Measurements from ENCODE around the gene NDUFB3. TPM values are rescaled to one million over a fixed set of nuclear protein-coding genes. Genes with fewer than 3 reads are reported as not detected.

NDUFB3 gene
- total and polyA plus RNA-seq, 10 of the 15 experiments (the other 5 are each of a cell fraction or from before 2014, with no cell fraction given): 115 to 1,059 (median 187) TPM

DNA sequence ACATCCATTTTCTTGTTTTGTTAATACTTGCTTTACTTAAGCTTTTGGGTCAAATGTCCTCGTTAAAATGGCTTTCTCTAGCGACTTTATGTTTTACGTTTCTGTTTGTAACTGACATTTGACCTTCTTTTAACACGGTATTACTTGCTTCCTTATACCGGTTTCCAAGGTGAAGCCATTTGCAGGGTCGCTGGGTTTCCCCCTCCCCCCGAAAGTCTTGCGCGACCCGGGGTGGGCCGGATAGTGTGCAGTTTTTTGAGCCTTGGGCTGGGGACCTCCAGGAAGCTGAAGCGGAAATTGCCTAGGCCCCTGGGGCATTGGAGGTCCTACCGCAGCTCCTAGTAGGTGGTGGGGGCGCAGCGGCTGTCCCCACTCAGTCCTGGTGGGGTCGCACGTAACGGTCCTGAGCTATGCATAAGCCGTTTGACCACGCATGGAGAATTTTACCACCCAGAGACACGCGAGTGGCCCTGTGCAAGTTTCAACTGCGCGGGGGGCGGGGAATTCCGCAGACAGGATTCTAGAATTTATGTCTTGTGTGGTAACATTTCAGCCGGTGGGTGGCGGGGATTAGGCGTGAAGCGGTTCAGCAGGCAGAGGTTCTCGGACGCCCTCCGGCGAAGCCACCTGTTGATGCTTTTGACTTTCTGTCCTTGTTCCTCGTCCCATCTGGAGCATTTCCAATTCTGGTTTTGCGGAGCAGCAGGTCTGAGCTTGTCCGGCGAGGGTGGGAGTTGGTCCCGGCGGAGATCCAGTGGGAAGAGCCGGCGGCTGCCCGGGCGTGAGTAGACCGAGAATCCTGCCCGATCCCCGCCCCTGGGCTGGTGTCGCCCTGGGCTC lies 46.5 kb downstream of the NDUFB3 start:
- WGBS (ENCODE audit: insufficient coverage, insufficient replicate concordance, low lambda C conversion rate, missing lambda C conversion rate): under 1% methylated on average over 48 of the region's 48 CpGs
- Histone ChIP-seq H3K79me2 (ENCODE audit: control insufficient read depth, insufficient read depth, low read length) (peaks cover 86% of the 10 kb centered on the region), H2AFZ (ENCODE audit: control insufficient read depth, low read depth, low read length) (peak overlapping the region; percentile 13; the same call in 1 of the 2 replicates), H3K9ac (ENCODE audit: control insufficient read depth, insufficient read depth, low read length) (peak overlapping the region; percentile 99), H3K4me3 (peak overlapping the region; percentile 82), H4K20me1 (ENCODE audit: control insufficient read depth, insufficient read depth) (no peaks in the 10 kb centered on the region), H3K36me3 (ENCODE audit: control insufficient read depth in 2 of 2, insufficient read depth in 2 of 2, low read length in 1 of 2) (peaks cover 0 to 2% of the 10 kb centered on the region in 2 experiments; a peak in 1 of 4 replicates), H3K4me1 (ENCODE audit: control insufficient read depth, insufficient read depth, low read length) (peaks cover 16% of the 10 kb centered on the region), H3K27ac (ENCODE audit: control insufficient read depth, insufficient read depth) (peak overlapping the region; percentile 99), H3K27me3 (replicated peaks in 1 of 2; ENCODE audit: control insufficient read depth in 2 of 2, insufficient read depth in 2 of 2, low read length in 1 of 2) (no peaks in the 10 kb centered on the region), H3K9me3 (replicated peaks; ENCODE audit: control insufficient read depth, insufficient read depth, low read length) (no peaks in the 10 kb centered on the region), H3K4me2 (ENCODE audit: control insufficient read depth, insufficient read depth) (peak overlapping the region; percentile 98)
- DNase-seq (ENCODE audit: low read depth, low spot score) (no peak), FAIRE-seq (no peak), ATAC-seq (peak; percentile 61)
- intact Hi-C loops (cut with micrococcal nuclease; ENCODE audit: unreplicated experiment) (loop anchor here (1.0 to 5.0 kb wide), 6 partner anchors 11 to 306 kb away; partner anchors contain the start of gene ORC2), in situ Hi-C loops (cut with MboI) (no loop called here)
- TSS peak; percentile 74 for BruUV-seq (replicated peaks)
- RAD21 ChIA-PET (ENCODE audit: unreplicated experiment): interaction anchor here (0.7 to 7.7 kb wide), 15 partner anchors 31 to 229 kb away, joined by 3 to 71 read pairs (median 4); partner anchors contain the start of genes CASP10, NIF3L1 and ORC2
- POLR2A ChIA-PET: interaction anchor here (0.5 to 7.0 kb wide), 12 partner anchors 12 to 255 kb away, joined by 3 to 127 read pairs (median 4); partner anchors contain the start of genes CASP10, HYCC2, NDUFB3 and NIF3L1
- CTCF ChIA-PET: interaction anchor here (0.7 to 5.0 kb wide), 23 partner anchors 9 to 217 kb away, joined by 3 to 53 read pairs (median 5); partner anchors contain the start of genes CASP10 and HYCC2
- SMC1A ChIA-PET (ENCODE audit: uncharacterized antibody, unreplicated experiment): interaction anchor here (0.7 to 9.4 kb wide), 17 partner anchors 13 to 162 kb away, joined by 3 to 143 read pairs (median 4); partner anchors contain the start of genes CASP10, NDUFB3 and ORC2
- TF ChIP-seq PRDM15 (CRISPR knock-in tag; IDR thresholded peaks at IDR 0.05) (no peak), SUPT20H (IDR thresholded peaks at IDR 0.05; ENCODE audit: borderline replicate concordance, control insufficient read depth, low read depth, low read length) (no peak), POLR2AphosphoS2 (IDR thresholded peaks at IDR 0.05; ENCODE audit: low read depth, low read length) (no peak), CHD1 (IDR thresholded peaks at IDR 0.05; ENCODE audit: low read depth, low read length) (no peak; the same call in 1 of the 2 replicates), MTA3 (IDR thresholded peaks at IDR 0.05; ENCODE audit: borderline replicate concordance, low read length) (no peak), YY1 (IDR thresholded peaks at IDR 0.05; ENCODE audit: low read depth, low read length) (no peak; the same call in none of the 2 replicates), HSF1 (IDR thresholded peaks at IDR 0.05; ENCODE audit: low read depth, low read length) (no peak)
- TF ChIP-seq, protein P1, sequence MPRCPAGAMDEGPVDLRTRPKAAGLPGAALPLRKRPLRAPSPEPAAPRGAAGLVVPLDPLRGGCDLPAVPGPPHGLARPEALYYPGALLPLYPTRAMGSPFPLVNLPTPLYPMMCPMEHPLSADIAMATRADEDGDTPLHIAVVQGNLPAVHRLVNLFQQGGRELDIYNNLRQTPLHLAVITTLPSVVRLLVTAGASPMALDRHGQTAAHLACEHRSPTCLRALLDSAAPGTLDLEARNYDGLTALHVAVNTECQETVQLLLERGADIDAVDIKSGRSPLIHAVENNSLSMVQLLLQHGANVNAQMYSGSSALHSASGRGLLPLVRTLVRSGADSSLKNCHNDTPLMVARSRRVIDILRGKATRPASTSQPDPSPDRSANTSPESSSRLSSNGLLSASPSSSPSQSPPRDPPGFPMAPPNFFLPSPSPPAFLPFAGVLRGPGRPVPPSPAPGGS (IDR thresholded peaks at IDR 0.05; ENCODE audit: borderline replicate concordance, insufficient read depth, low read depth, low read length, poor library complexity, severe bottlenecking): no peak
- TF ChIP-seq, protein P2, sequence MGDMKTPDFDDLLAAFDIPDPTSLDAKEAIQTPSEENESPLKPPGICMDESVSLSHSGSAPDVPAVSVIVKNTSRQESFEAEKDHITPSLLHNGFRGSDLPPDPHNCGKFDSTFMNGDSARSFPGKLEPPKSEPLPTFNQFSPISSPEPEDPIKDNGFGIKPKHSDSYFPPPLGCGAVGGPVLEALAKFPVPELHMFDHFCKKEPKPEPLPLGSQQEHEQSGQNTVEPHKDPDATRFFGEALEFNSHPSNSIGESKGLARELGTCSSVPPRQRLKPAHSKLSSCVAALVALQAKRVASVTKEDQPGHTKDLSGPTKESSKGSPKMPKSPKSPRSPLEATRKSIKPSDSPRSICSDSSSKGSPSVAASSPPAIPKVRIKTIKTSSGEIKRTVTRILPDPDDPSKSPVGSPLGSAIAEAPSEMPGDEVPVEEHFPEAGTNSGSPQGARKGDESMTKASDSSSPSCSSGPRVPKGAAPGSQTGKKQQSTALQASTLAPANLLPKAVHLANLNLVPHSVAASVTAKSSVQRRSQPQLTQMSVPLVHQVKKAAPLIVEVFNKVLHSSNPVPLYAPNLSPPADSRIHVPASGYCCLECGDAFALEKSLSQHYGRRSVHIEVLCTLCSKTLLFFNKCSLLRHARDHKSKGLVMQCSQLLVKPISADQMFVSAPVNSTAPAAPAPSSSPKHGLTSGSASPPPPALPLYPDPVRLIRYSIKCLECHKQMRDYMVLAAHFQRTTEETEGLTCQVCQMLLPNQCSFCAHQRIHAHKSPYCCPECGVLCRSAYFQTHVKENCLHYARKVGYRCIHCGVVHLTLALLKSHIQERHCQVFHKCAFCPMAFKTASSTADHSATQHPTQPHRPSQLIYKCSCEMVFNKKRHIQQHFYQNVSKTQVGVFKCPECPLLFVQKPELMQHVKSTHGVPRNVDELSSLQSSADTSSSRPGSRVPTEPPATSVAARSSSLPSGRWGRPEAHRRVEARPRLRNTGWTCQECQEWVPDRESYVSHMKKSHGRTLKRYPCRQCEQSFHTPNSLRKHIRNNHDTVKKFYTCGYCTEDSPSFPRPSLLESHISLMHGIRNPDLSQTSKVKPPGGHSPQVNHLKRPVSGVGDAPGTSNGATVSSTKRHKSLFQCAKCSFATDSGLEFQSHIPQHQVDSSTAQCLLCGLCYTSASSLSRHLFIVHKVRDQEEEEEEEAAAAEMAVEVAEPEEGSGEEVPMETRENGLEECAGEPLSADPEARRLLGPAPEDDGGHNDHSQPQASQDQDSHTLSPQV (IDR thresholded peaks at IDR 0.05): peak; percentile 76; the same call in 1 of the 2 replicates
